Stomach smooth muscle (tissue), 2 donors: Measurements from ENCODE around the gene EOLA1.
A peak's percentile ranks its signal among the peaks of the same experiment; 100 is the strongest.
"Not testable (repeated sequence)": the region's sequence is repeated elsewhere in the genome, so short reads cannot be mapped to it uniquely, and the experiment has no call there.

Source experiments
- H3K27ac ChIP-seq: one replicate; pipeline ENCODE4 v1.7.0; 2013; ENCODE audit warnings: mild to moderate bottlenecking, low read length, inconsistent platforms
- H3K27me3 ChIP-seq, 2 donors: one replicate each; pipeline ENCODE4 v1.7.0; 2013; ENCODE audit warnings: low read length in 2 of 2; ENCODE audit not compliant: insufficient read depth in 2 of 2, control insufficient read depth in 1 of 2
- H3K36me3 ChIP-seq, 2 donors: one replicate each; pipeline ENCODE4 v1.7.0; 2013; ENCODE audit warnings: low read length in 2 of 2; ENCODE audit not compliant: control insufficient read depth in 2 of 2, insufficient read depth in 2 of 2
- H3K4me1 ChIP-seq: one replicate; pipeline ENCODE4 v1.7.0; 2013; ENCODE audit warnings: low read length; ENCODE audit not compliant: control insufficient read depth, insufficient read depth
- H3K4me3 ChIP-seq, 2 donors: one replicate each; pipeline ENCODE4 v1.7.0; 2013; ENCODE audit warnings: low read length in 2 of 2
- H3K9ac ChIP-seq, 2 donors: one replicate each; pipeline ENCODE4 v1.7.0; 2013; ENCODE audit warnings: low read length in 2 of 2, mild to moderate bottlenecking in 1 of 2
- H3K9me3 ChIP-seq, 2 donors: one replicate each; pipeline ENCODE4 v1.7.0; 2013; ENCODE audit warnings: low read length in 2 of 2; ENCODE audit not compliant: control insufficient read depth in 2 of 2
- donor health status: healthy.
- donor health status: Pancreatic carcinoma.

The EOLA1 gene

DNA sequence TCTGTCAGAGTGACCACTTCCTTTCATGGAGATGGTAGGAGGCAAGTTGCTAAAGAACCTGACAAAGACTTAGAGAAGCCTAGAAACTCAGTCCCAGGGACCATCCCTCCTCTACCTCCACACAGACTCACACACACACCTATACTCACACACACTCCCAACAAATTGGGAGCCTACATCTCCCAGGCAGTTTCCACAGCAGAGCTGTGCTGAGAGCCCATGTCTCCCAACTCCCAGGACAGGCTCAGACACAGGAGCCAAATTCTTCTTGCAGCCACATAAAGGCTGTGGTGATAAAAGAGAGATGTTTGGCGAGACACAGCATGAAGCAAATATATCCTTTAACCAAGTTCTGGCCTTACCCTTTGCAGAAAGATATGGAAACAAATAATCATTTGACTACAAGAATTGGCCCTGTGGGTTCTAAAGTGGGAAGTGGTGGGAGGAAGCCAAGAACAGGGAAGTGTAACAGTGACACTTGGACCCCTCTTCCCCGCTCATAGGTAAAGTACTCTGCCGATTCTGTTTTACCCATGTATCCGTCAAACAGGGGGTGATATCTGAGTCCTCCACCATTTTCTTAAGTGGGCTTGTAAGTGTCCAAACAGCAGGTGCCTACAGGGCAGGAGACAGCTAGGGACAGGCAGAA, 24.7 kb upstream of the EOLA1 start:
- Histone ChIP-seq H3K4me3 (no peak overlapping the region), H3K36me3 (no peaks in the 10 kb centered on the region), H3K4me1 (no peaks in the 10 kb centered on the region), H3K9me3 (peaks cover 0 to 3% of the 10 kb centered on the region in 2 donors), H3K27me3 (no peaks in the 10 kb centered on the region), H3K27ac (no peak overlapping the region), H3K9ac (no peak overlapping the region)

DNA sequence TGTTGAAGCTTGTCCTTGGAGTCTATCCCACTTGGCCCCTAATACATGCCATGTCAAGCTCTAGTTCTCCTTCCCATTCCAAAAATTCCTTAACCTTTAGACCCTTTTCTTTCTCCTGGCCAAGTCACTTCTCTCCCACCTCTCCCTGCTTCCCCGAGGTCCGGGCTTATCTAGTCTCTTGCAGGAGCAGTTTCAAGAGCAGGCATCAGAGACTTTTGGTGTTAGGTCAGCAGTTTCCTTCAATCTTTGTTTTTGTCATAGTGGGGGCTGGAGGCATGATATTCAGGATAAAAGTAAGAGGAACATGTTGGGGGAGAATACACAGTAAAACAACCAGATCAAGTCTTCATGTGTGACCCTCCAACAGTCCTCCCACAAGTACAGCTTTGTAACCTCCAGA, 24.2 kb upstream of the EOLA1 start:
- Histone ChIP-seq H3K4me1 (no peaks in the 10 kb centered on the region), H3K27ac (no peak overlapping the region), H3K9me3 (peaks cover 0 to 3% of the 10 kb centered on the region in 2 donors), H3K4me3 (no peak overlapping the region), H3K9ac (no peak overlapping the region), H3K36me3 (no peaks in the 10 kb centered on the region), H3K27me3 (no peaks in the 10 kb centered on the region)

DNA sequence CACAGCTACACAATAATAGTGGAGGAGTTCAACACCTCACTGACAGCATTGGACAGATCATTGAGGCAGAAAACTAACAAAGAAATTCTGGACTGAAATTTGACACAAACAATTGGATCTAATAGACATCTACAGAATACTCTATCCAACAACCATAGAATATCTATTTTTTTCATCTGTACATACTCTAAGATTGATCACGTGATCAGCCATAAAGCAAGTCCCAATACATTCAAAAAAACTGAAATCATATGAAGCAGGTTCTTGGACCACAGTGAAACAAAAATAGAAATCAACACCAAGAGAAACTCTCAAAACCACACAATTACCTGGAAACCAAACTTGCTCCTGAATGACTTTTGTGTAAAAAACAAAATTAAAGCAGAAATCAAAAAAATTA, 23.5 kb upstream of the EOLA1 start:
- H3K36me3 ChIP-seq, result no peaks in the 10 kb centered on the region
- no peak overlapping the region for H3K27ac ChIP-seq
- no peaks in the 10 kb centered on the region for H3K4me1 ChIP-seq
- no peaks in the 10 kb centered on the region for H3K27me3 ChIP-seq
- no peak overlapping the region for H3K9ac ChIP-seq
- no peak overlapping the region for H3K4me3 ChIP-seq
- H3K9me3 ChIP-seq, result peaks cover 0 to 3% of the 10 kb centered on the region in 2 donors

DNA sequence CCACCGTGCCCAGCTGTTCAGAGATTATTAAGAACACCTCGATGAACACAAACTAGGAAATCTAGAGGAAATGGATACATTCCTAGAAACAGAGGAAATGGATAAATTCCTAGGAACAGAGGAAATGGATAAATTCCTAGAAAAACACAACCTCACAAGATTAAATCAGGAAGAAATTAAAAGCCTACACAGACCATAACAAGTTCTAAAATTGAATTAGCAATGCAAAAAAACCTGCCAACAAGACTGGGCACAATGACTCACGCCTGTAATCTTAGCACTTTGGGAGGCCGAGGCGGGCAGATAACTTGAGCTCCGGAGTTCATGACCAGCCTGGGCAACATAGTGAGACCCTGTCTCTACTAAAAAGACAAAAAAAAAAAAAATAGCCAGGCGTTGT, 22.6 kb upstream of the EOLA1 start:
- H3K36me3 ChIP-seq, result no peaks in the 10 kb centered on the region
- no peaks in the 10 kb centered on the region for H3K27me3 ChIP-seq
- H3K9me3 ChIP-seq, result peaks cover 0 to 3% of the 10 kb centered on the region in 2 donors
- no peaks in the 10 kb centered on the region for H3K4me1 ChIP-seq
- H3K9ac ChIP-seq, result no peak overlapping the region
- no peak overlapping the region for H3K27ac ChIP-seq
- no peak overlapping the region for H3K4me3 ChIP-seq

DNA sequence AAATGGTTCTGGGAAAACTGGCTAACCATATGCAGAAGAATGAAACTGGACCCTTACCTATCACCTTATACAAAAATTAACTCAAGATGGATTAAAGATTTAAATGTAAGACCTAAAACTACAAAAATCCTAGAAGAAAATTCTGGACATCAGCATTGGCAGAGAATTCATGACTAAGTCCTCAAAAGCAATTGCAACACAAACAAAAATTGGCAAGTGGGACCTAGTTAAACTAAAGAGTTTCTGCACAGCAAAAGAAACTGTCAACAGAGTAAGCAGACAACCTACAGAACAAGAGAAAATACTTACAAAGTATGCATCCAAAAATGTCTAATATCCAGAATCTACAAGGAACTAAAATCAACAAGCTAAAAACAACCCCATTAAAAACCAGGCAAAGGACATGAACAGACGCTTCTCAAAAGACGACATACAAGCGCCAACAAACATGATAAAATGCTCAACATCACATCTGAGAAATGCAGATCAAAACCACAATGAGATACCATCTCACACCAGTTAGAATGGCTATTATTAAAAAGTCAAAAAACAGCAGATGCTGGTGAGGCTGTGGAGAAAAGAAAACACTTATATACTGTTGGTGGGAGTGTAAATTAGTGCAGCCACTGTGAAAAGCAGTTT, 20.1 kb upstream of the EOLA1 start:
- not testable (repeated sequence) for H3K4me3 ChIP-seq, H3K9ac ChIP-seq, H3K4me1 ChIP-seq, H3K36me3 ChIP-seq, H3K9me3 ChIP-seq, H3K27ac ChIP-seq, H3K27me3 ChIP-seq

DNA sequence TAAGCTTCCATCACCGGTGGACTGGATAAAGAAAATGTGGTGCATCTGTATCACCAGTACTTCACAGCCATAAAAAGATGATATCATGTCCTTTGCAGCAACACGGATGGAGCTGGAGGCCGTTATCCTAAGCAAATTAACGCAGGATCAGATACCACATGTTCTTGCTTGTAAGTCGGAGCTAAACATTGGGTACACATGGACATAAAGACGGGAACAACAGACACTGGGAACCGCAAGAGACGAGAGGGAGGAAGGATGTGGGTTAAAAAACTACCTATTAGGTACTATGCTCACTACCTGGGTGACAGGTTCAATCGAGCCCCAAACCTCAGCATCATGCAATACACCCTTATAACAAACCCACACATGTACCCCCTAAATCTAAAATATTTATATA, 19.4 kb upstream of the EOLA1 start:
- no peak overlapping the region for H3K9ac ChIP-seq
- H3K4me3 ChIP-seq, result no peak overlapping the region
- no peak overlapping the region for H3K27ac ChIP-seq
- H3K4me1 ChIP-seq, result no peaks in the 10 kb centered on the region
- peaks cover 0 to under 1% of the 10 kb centered on the region in 2 donors for H3K9me3 ChIP-seq
- no peaks in the 10 kb centered on the region for H3K36me3 ChIP-seq
- peaks cover 0 to 2% of the 10 kb centered on the region in 2 donors for H3K27me3 ChIP-seq

DNA sequence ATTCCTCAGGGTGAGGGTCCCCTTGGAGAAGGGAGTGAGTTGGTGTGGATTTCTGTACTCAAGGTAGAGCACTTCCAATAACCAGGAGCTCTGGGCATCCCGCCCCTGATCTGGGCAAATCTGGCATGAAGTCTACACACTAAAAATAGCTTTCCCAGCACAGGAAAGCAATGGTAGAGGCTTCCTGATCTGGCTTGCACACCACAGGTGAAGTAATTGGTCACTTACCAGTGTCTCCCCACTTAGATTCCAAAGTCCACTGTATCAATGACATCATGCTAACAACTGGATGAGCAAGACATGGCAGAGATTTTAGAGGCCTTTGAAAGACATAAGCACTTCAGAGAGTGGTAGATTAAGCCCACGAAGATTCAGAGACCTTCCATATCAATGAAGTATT, 17.9 kb upstream of the EOLA1 start:
- no peak overlapping the region for H3K27ac ChIP-seq
- no peak overlapping the region for H3K9ac ChIP-seq

DNA sequence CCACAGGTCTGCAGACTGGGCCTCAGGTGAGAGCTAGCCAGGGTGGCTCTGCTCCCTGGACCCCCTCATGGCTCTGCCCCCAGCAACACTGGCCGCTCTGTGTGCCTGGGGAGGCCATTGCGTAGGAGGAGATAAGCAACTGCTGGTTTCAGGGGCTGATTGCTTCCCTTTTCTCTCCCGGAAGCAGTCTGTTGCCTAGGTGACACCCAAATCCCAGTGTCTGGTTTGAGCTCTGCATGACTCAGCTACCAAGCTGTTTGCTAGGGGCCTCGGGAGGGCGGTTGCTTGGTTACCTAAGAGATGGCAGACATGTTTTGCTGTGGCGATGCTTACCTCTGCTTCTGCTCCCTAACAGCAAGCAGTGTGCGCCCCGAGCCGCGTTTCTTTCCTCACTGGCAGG, 15.4 kb upstream of the EOLA1 start:
- H3K36me3 ChIP-seq, H3K9me3 ChIP-seq: not testable (repeated sequence)

More for the DNA sequence above, 17.9 kb upstream of the EOLA1 start:
- no peaks in the 10 kb centered on the region for H3K9me3 ChIP-seq
- peaks cover under 1% of the 10 kb centered on the region for H3K4me1 ChIP-seq
- no peaks in the 10 kb centered on the region for H3K36me3 ChIP-seq
- H3K27me3 ChIP-seq, result peaks cover 0 to 2% of the 10 kb centered on the region in 2 donors
- H3K4me3 ChIP-seq, result no peak overlapping the region

DNA sequence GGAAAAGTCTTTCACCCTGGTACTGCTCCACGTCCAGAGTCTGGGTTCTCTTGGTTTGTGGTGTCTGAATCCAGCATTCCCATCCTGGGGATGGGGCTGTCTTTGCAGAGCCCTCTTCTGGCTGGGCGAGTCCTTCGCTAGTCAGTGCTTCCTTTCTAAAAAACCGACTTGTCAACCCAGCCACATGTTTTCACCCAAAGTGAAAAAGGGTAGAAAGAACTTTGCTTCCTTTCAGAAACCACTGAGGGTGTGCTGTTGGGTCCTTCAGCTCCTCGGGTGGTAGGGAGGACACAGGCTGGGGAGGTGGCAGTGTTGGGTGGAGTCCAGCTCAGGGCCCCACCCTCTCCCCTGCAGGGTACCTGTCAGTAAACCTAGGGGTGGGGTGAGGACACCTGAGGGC, 14.9 kb upstream of the EOLA1 start:
- H3K36me3 ChIP-seq, H3K27me3 ChIP-seq, H3K9me3 ChIP-seq, H3K4me1 ChIP-seq, H3K9ac ChIP-seq, H3K4me3 ChIP-seq: not testable (repeated sequence)
- peak overlapping the region; percentile 46 for H3K27ac ChIP-seq

More for the DNA sequence above, 15.4 kb upstream of the EOLA1 start:
- not testable (repeated sequence) for H3K4me1 ChIP-seq, H3K9ac ChIP-seq, H3K4me3 ChIP-seq, H3K27ac ChIP-seq, H3K27me3 ChIP-seq

DNA sequence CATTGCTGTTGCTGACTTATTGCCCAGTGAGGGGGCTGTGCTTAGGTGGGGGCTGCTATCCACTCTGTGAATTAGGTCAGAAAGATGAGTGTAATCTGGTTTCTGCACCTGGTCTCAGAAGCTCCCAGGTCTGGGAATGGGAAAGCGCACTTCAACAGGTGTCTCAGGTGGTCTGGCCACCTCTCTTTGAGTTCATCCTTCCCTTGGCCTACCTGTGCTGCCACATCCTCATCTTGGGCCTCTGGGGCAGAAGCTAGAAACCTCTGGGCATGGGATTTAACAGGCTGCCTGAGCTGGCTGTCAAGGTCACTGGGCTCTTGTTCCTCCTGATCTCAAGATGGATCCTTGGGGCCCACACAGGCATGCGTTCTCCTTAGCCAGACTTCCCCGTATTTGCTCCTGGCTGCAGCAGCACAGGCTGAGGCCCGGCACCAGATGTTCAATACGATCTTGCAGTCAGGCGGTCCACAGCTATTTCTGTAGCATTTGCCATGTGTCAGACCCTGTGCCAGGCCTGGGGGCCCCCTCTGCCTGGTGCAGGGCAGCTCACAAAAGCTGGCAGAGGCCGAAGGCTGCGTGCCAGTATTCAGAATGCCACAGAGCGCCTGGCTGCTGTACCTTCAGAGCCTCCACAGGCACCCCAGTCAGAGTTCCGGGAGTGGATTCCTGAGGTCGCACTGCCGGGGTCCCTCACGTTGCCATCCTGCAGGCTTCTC, 14.3 kb upstream of the EOLA1 start:
- not testable (repeated sequence) for H3K9ac ChIP-seq, H3K4me1 ChIP-seq, H3K4me3 ChIP-seq, H3K9me3 ChIP-seq, H3K27me3 ChIP-seq, H3K36me3 ChIP-seq
- peak overlapping the region; percentile 46 for H3K27ac ChIP-seq

DNA sequence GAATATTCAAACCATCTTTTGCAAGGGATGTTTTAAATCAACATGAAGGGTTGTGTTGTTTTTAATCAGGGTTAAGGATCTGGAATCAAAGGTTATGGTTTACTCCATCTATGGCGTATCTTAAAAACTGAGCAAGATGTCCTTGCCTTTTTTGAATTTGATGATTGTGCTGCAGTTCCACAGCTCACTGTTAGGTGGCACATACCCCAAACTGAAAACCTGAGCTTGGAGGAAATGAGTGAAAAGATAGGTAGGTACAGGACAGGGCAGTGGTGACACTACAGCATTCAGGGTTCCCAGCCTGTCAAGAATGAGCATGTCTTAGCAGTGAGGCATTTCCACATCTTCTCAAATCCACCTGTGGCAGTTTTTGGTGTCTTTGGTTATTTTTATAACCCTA, 13.1 kb upstream of the EOLA1 start:
- Histone ChIP-seq H3K4me3 (no peak overlapping the region), H3K27ac (no peak overlapping the region), H3K9ac (no peak overlapping the region), H3K27me3 (peaks cover 0 to 3% of the 10 kb centered on the region in 2 donors), H3K9me3 (no peaks in the 10 kb centered on the region), H3K4me1 (peaks cover 2% of the 10 kb centered on the region), H3K36me3 (peaks cover 0 to 2% of the 10 kb centered on the region in 2 donors)
